ENCODE data around the gene EXOC6. TPM values are rescaled to one million over a fixed set of nuclear protein-coding genes. Genes with fewer than 3 reads are reported as not detected.

The EXOC6 gene
- total and polyA plus RNA-seq, 9 donors = 6.2 to 12.8 (median 9.7) TPM

DNA sequence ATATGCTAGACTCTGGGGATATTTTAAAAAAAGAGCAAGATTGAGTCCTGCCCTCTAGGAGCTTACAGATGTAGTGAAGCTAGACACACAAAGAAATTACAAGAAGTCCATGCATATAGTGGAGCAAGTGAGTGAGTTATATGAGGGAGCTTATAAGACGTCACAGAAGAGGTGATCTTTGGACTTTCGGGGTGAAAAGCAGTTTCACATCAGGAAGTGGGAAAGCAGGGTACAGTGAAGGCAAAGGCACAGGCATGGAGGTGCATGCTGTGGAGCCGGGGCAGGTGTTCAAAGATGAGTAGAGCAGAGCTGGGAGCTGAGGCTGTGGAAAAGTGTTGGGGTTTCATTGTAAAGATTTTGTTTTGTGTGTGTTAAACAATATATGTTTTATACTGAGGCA is 38.5 kb upstream of the EXOC6 start:
- no peak for DNase-seq
- H3K36me3 ChIP-seq = no peaks in the 10 kb centered on the region
- no peak for TF ChIP-seq POLR2A (IDR thresholded peaks at IDR 0.05)
- no peak for TF ChIP-seq EP300 (IDR thresholded peaks at IDR 0.05)
- TF ChIP-seq, protein P1, sequence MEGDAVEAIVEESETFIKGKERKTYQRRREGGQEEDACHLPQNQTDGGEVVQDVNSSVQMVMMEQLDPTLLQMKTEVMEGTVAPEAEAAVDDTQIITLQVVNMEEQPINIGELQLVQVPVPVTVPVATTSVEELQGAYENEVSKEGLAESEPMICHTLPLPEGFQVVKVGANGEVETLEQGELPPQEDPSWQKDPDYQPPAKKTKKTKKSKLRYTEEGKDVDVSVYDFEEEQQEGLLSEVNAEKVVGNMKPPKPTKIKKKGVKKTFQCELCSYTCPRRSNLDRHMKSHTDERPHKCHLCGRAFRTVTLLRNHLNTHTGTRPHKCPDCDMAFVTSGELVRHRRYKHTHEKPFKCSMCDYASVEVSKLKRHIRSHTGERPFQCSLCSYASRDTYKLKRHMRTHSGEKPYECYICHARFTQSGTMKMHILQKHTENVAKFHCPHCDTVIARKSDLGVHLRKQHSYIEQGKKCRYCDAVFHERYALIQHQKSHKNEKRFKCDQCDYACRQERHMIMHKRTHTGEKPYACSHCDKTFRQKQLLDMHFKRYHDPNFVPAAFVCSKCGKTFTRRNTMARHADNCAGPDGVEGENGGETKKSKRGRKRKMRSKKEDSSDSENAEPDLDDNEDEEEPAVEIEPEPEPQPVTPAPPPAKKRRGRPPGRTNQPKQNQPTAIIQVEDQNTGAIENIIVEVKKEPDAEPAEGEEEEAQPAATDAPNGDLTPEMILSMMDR (IDR thresholded peaks at IDR 0.05) = no peak
- no peak overlapping the region for H3K27ac ChIP-seq
- WGBS, 3 donors = 78 to 87% (median 83%) methylated on average over 3 of the region's 3 CpGs
- intact Hi-C loops (cut with DNase I) = no loop called here
- H3K4me3 ChIP-seq = no peak overlapping the region
- no peaks in the 10 kb centered on the region for H3K4me1 ChIP-seq (ENCODE audit: insufficient read depth)
- H3K9me3 ChIP-seq = no peaks in the 10 kb centered on the region
- H3K27me3 ChIP-seq = no peaks in the 10 kb centered on the region

DNA sequence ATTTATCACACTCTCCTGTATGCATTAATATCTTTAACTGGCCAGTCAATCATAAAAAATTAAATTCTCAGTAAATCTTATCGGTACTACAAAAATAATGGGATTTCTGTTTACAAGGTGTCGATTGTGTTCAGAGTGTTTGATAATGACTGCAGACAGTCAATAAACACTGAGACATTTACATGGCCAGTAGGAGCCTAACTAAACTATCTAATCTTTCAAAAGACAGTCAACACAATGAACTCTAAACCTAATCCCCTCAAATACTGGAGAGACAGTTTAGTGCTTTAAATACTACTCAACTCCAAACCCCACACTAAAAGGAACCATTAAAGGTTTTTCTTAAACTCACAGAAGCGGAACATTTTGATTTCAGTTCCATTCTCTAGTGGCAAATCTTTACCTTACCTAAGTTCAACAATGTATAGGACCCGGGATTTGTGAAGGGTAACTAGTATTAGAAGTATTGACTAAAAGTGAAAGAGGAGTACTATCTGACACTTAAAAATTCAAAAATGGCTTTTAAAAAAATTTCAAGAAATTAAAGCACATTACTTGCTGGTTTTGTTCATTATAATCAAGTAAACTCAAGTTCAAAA is 37.3 kb upstream of the EXOC6 start:
- Histone ChIP-seq H3K27me3 (no peaks in the 10 kb centered on the region), H3K9me3 (no peaks in the 10 kb centered on the region), H3K4me3 (no peak overlapping the region), H3K4me1 (ENCODE audit: insufficient read depth) (no peaks in the 10 kb centered on the region), H3K27ac (no peak overlapping the region), H3K36me3 (no peaks in the 10 kb centered on the region)
- intact Hi-C loops (cut with DNase I) = no loop called here
- no peak for DNase-seq
- 70 to 78% (median 76%) methylated on average over 4 of the region's 4 CpGs for WGBS, 3 donors
- TF ChIP-seq, protein P1 (IDR thresholded peaks at IDR 0.05) = no peak
- TF ChIP-seq POLR2A (IDR thresholded peaks at IDR 0.05) = no peak
- TF ChIP-seq EP300 (IDR thresholded peaks at IDR 0.05) = no peak

DNA sequence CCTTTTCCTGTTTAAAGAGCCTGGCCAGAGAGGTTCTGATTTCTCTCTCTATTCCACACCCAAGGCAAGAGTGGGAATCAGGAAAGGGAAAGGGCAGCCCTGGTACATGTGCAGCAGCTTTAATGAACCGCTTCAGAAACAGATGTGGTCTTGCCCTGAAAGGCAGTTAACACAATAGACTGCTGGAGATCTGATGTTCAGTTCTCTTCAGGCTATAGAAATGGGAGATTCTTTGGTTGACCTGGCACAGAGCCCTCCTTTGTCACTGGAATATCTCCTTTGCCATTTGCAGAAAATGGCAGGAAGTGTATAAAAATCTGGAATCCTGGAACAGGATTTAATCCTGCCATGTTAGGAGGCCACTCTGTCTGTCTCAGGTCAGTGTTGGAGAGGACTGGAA is 36.3 kb upstream of the EXOC6 start:
- no peaks in the 10 kb centered on the region for H3K36me3 ChIP-seq
- no peaks in the 10 kb centered on the region for H3K9me3 ChIP-seq
- H3K4me3 ChIP-seq = no peak overlapping the region
- no peaks in the 10 kb centered on the region for H3K27me3 ChIP-seq
- H3K4me1 ChIP-seq (ENCODE audit: insufficient read depth) = no peaks in the 10 kb centered on the region
- H3K27ac ChIP-seq = no peak overlapping the region
- no peak for DNase-seq
- WGBS, 3 donors = 87 to 96% (median 93%) methylated on average over 1 of the region's 1 CpG
- intact Hi-C loops (cut with DNase I) = no loop called here
- TF ChIP-seq, protein P1 (IDR thresholded peaks at IDR 0.05) = no peak
- TF ChIP-seq POLR2A (IDR thresholded peaks at IDR 0.05) (no peak), EP300 (IDR thresholded peaks at IDR 0.05) (no peak)

DNA sequence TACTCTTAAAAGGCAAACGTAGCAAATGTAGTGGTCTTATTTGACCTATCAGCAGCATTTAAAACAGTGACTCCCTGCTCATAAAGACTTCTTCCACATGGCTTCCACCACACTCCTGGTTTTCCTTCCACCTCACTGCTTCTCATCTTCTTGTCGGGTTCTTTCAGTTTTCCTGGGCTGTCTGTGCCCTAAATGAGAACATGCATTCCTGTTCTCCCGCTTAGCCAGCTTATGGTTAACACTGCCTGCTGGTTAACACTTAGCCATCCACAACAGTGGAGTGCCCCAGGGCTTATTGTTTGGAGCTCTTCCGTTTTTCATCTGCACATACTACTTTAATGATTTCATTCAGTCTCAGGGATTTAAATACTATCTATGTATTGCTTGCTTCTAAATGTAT is 34.3 kb upstream of the EXOC6 start:
- Histone ChIP-seq H3K4me3 (no peak overlapping the region), H3K4me1 (ENCODE audit: insufficient read depth) (no peaks in the 10 kb centered on the region), H3K9me3 (no peaks in the 10 kb centered on the region), H3K27me3 (no peaks in the 10 kb centered on the region), H3K27ac (no peak overlapping the region), H3K36me3 (no peaks in the 10 kb centered on the region)
- TF ChIP-seq, protein P1 (IDR thresholded peaks at IDR 0.05) = no peak
- TF ChIP-seq EP300 (IDR thresholded peaks at IDR 0.05) (no peak), POLR2A (IDR thresholded peaks at IDR 0.05) (no peak)
- no peak for DNase-seq
- intact Hi-C loops (cut with DNase I) = no loop called here
- 53 to 68% (median 64%) methylated on average over 4 of the region's 4 CpGs for WGBS, 3 donors
